NK-92 (cell line): ENCODE measurements around the gene HMG20A.
A peak's percentile ranks its signal among the peaks of the same experiment; 100 is the strongest.
"Not testable (repeated sequence)": the region's sequence is repeated elsewhere in the genome, so short reads cannot be mapped to it uniquely, and the experiment has no call there.

Experiments used
- DNase-seq: peaks from one replicate; lab custom pipeline; 2025; ENCODE audit not compliant: unreplicated experiment; lab: John Stamatoyannopoulos, UW

Gene HMG20A

GRCh38 chr15:77406173-77406759, 14.4 kb upstream of the HMG20A start:
- not testable (repeated sequence) for DNase-seq

- no peak for DNase-seq
These were observed 13.8 kb upstream of the HMG20A start for GRCh38 chr15:77406846-77407245.

DNA sequence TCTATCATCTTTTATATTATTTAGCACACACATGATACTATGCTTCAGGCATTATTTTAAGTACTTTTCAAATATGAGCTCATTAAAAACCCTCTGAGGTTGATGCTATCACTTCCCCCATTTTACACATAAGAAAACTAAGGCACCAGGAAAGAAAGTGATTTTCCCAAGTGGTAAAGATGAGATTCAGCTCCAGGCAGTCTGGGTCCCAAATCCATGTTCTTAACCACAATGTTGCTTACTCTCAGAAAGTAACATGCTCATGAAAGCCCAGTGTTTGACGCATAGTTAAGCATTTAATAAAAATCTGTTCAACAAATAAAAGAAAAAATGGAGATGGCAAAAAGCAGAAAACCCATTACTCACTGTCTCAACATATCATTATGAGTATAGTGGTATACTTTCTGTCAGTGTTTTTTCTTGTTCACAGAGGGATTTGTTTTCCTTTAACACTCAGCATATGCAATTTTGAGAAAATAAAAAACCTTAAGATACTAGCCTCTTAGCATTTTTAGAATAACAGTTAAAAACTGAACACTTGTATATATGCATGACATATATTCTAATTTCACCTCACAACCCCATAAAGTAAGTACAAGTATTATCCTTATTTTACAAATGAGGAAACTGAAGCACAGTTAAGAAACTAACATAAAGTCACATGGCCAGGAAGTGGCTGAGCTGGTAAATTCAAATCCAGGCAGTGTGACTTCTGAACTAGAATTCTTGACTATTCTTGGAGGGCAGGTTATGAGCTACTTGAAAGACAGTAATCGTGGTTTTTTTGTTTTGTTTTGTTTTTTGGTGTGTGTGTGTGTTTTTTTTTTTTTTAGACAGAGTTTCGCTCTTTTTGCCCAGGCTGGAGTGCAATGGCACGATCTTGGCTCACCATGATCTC, 11.2 kb upstream of the HMG20A start:
- no peak for DNase-seq

DNA sequence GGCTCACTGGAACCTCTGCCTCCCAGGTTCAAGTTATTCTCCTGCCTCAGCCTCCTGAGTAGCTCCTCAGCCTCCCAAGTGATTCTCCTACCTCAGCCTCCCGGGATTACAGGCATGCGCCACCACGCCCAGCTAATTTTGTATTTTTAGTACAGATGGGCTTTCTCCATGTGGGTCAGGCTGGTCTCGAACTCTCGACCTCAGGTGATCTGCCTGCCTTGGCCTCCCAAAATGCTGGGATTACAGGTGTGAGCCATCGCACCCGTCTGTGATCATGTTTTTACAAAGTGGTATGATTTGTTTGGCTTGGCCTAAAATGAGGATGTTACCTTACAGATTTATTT, 10.6 kb upstream of the HMG20A start:
- not testable (repeated sequence) for DNase-seq

DNA sequence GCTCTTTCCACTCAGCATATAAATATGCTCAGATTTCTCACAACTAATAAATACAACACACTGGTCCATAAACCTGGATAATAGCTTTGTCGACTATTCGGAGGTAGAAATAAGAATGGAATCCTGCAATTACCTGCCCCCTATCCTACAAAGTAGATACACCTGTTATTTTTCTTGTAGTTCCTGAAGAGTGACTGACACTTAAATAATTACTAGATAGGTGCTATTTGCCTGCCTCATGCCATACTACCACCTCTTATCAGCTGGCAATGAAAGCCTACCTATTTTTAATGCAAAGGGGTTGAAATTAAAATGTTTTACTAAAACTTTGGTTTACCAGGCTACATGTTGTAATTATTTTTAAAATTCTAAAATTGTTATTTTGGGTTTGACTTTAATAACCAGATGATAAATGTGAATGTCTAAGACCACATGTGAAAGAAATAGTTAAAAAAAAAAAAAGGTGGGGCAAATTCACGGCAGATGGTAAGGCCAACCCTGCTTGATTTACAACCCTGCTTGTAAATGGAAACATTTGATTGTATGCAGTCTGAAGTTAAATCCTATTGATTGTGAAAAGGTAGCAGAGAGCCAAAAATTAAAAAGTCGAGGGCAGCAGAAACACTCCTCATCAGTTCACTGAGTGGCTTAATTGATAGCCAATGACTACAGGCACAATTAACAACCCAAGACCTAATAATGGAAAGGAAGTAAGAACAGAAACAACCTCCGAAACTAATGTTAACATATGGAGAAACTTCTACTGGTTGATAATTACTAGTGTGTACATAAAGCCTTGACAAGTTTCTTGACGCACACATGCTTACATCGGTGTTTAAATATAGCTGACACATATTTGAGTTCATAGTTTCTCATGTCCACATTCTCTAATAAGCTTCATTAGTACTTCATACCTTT, 9.7 kb upstream of the HMG20A start:
- DNase-seq: no peak

GRCh38 chr15:77411619-77411976, 9.1 kb upstream of the HMG20A start:
- DNase-seq: no peak

- DNase-seq: no peak
These were observed 7.6 kb upstream of the HMG20A start for GRCh38 chr15:77412972-77413698.

- no peak for DNase-seq
These were observed 6.9 kb upstream of the HMG20A start for GRCh38 chr15:77413699-77414349.

GRCh38 chr15:77414789-77415442, 5.8 kb upstream of the HMG20A start:
- DNase-seq: no peak

DNA sequence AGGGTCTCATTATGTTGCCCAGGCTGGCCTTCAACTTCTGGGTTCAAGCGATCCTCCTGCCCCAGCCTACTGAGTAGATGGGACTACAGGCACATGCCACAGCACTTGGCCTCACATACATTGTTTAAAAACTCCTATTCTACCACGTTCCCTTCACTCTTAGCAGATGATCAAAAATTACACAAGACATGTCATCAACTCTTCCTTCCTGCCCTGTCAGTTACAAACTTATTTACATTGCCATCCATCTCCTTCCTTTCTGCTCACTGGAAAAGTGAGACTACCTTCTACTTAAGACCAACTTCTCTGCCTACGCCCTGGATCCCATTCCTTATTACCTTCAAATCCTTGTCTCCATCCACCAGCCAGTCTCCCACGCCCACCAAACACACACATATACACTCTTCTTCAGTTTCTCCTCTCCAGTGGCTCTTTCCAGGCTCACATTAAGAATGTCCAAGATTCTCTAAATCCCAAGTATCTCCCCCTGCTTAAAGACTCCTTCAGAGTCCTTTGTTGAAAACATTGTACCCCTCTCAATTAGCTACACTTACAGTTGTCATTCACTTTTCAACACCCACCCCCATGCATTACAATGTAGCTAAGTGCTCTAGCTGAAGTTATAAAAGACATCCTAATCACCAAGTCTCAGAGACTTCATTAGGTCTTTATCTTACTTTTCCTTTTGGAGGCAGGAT, 5.1 kb upstream of the HMG20A start:
- no peak for DNase-seq

DNA sequence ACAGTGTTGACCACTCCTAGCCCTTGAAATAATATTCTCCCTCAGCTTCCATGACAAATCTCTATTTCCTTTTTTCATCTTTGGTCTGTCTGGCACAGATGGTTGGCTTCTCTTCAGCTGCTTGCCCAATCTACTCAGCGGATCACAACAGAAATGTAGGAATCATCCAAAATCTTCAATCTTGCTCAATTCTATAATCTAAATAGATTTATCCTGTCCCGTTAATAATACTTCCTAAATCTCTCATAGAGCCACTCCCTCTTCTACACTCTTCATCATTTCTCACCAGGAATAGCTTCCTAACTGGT, 4.6 kb upstream of the HMG20A start:
- no peak for DNase-seq

- no peak for DNase-seq
These were observed 3.7 kb upstream of the HMG20A start for GRCh38 chr15:77416954-77417353.

- DNase-seq: no peak
These were observed 3.1 kb upstream of the HMG20A start for GRCh38 chr15:77417602-77418001.

DNA sequence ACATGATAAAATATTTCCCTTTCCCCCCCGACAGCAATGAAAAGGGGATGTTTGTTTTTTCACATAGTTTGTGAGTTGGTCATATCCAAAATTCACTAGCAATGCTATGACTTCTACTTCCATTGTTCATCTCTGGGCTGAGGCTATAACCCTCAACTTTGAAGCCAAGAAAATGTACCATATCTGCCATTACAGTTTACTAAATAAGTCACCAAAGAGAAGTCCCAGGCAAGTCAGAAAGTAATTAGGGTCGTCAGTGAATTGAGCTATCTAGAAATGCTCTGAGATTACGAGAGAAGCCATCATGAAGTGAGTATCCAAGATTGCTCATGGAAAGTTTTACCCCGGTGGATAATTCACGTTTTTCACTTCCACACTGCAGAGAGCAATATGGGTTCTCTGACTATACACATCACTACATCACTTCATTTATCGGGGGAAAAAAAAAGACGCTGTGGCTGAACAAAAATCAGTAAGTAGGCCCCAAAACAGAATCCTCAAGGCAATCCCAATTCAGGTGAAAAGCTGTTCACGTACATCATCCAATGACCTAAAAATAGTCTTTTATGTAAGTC, 2.2 kb upstream of the HMG20A start:
- DNase-seq: no peak

- DNase-seq: no peak
These were observed 1.5 kb upstream of the HMG20A start for GRCh38 chr15:77418966-77419835.

DNA sequence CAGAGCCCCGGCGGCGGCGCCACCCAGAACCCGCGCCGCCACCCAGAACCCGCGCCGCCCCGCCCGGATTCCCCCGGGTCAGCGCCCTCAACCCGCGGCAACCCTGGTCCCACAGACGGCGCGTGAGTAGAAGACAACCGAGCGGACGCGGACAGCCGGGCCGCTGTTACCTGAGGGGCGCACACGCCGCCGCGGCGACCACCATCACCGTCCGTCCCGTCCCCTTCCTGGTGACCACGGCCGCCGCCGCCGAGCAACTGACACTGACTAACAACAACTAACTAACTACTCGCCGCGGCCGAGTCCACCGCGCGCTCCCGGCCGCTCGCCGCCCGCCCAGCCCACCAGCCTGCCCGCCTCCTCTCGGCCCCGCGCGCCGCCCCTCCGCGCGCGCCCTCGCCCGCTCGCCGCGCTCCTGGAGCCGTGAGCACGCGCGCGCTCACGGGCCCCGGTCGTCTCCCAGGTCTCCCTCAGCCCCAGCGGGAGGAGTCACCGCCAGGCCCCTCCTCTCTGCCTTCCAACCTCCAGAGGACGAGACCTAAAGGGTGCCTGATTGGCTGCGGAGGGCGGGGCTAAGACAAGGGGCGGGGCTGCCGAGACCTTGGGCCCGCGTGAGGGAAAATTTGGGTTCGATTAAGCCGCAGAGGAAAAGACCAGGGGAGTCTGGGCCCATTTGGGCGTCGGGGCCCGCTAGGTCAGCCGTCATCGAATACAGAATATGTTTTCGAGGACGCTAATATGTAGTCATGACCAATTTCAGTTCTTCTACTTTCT, 665 bp upstream of the HMG20A start, which contains the start of gene PEAK1:
TSS of gene PEAK1 (minus strand) at position 269 of the 774 bp plus-strand sequence. CDS start 238,178 bp downstream, outside the sequence.
- peak; percentile 99 for DNase-seq

DNA sequence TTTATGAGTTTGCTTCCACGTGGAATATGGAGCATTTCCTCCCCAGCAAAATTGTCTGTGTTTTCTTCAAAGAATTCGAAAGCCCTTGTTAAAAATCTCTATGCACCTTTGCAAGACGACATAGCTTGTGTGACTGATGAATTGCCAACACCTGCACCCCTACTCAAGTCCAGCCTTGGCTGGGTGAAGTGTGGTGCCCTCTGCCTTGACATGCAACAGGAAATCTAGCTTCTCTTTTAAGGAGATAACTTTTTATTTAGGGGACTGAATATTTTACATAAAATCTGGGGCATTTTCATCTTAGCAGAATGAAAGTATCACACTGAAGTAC, 647 bp downstream of the HMG20A start:
- DNase-seq: no peak

GRCh38 chr15:77425104-77425503, 4.4 kb downstream of the HMG20A start:
- DNase-seq: no peak
